Peyer's patch (tissue), 4 donors: ENCODE results near the gene EGFLAM. TPM values are rescaled to one million over a fixed set of nuclear protein-coding genes. Genes with fewer than 3 reads are reported as not detected.

Experiments
- DNase-seq, 3 donors: peaks; one replicate each; pipeline ENCODE4 v3.0.0-alpha.2; 2017 to 2019
- H3K27ac ChIP-seq, 4 donors: fragments of 200-600 bp; sonication (generic); one replicate each; pipeline ENCODE4 v1.5.1; 2016 to 2019
- H3K27me3 ChIP-seq, 2 donors: fragments of 200-600 bp; sonication (generic); one replicate each; pipeline ENCODE4 v1.5.1; 2019
- H3K36me3 ChIP-seq, 3 donors: fragments of 200-600 bp; sonication (generic); one replicate each; pipeline ENCODE4 v1.5.1; 2016 to 2019
- H3K4me1 ChIP-seq, 4 donors: fragments of 200-600 bp; sonication (generic); one replicate each; pipeline ENCODE4 v1.5.1; 2016 to 2019
- H3K4me3 ChIP-seq, 4 donors: fragments of 200-600 bp; sonication (generic); 1 replicate in 3 of 4; 2 replicates in 1 of 4; pipeline ENCODE4 v1.5.1; 2016 to 2019; ENCODE audit warnings: mild to moderate bottlenecking in 1 of 4
- H3K9me3 ChIP-seq, 4 donors: fragments of 200-600 bp; sonication (generic); one replicate each; pipeline ENCODE4 v1.5.1; 2016 to 2019; ENCODE audit warnings: mild to moderate bottlenecking in 1 of 4
- POLR2A ChIP-seq, 2 donors: fragments of 450-650 bp; IDR thresholded peaks; one replicate each; pipeline ENCODE4 v1.5.1; 2017; ENCODE audit warnings: antibody characterized with exemption in 2 of 2, mild to moderate bottlenecking in 2 of 2, moderate library complexity in 2 of 2
- total RNA-seq, 4 donors: library from RNA; depleted of rRNA; stranded (reverse); fragments of >200 nt; gene quantifications; one replicate each; pipeline ENCODE4 v1.1.0, GENCODE V29; 2016
- TF ChIP-seq, protein P1 (sequence below), 6 experiments: fragments of 450-650 bp in 4 of 6; fragments of 200-600 bp in 2 of 6; sonication (generic) in 1 of 6; IDR thresholded peaks; one replicate each; pipeline ENCODE4 v1.5.1; 2017 to 2019; ENCODE audit warnings: antibody characterized with exemption in 6 of 6, mild to moderate bottlenecking in 3 of 6, moderate library complexity in 1 of 6

The EGFLAM gene
- total RNA-seq, 4 donors from 2014 or later = 0.54 to 1.7 (median 0.70) TPM; not detected in 1

DNA sequence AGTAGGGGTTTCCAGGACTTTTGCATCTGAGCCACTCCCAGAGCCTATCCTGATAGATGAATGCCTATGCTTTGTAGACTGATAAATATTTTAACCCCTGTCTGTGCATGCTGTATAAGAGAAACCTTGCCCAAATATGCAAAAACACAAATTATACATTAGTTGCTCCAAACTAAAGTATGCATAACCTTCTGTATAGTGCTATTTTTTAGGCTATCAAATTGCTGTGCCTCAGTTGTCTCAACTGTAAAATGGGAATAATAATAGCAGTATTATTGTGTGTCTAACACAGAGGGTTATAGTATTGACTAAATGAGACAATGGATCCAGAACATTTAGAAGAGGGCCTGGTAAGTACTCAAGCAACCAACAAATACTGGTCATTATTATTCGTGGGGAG lies 180.4 kb downstream of the EGFLAM start:
- Histone ChIP-seq H3K27me3 (no peaks in the 10 kb centered on the region), H3K27ac (no peak overlapping the region), H3K4me3 (no peak overlapping the region), H3K36me3 (no peaks in the 10 kb centered on the region), H3K4me1 (no peaks in the 10 kb centered on the region), H3K9me3 (no peaks in the 10 kb centered on the region)
- TF ChIP-seq, protein P1, sequence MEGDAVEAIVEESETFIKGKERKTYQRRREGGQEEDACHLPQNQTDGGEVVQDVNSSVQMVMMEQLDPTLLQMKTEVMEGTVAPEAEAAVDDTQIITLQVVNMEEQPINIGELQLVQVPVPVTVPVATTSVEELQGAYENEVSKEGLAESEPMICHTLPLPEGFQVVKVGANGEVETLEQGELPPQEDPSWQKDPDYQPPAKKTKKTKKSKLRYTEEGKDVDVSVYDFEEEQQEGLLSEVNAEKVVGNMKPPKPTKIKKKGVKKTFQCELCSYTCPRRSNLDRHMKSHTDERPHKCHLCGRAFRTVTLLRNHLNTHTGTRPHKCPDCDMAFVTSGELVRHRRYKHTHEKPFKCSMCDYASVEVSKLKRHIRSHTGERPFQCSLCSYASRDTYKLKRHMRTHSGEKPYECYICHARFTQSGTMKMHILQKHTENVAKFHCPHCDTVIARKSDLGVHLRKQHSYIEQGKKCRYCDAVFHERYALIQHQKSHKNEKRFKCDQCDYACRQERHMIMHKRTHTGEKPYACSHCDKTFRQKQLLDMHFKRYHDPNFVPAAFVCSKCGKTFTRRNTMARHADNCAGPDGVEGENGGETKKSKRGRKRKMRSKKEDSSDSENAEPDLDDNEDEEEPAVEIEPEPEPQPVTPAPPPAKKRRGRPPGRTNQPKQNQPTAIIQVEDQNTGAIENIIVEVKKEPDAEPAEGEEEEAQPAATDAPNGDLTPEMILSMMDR (IDR thresholded peaks at IDR 0.05) = no peak
- TF ChIP-seq POLR2A (IDR thresholded peaks at IDR 0.05) = no peak
- DNase-seq = no peak

DNA sequence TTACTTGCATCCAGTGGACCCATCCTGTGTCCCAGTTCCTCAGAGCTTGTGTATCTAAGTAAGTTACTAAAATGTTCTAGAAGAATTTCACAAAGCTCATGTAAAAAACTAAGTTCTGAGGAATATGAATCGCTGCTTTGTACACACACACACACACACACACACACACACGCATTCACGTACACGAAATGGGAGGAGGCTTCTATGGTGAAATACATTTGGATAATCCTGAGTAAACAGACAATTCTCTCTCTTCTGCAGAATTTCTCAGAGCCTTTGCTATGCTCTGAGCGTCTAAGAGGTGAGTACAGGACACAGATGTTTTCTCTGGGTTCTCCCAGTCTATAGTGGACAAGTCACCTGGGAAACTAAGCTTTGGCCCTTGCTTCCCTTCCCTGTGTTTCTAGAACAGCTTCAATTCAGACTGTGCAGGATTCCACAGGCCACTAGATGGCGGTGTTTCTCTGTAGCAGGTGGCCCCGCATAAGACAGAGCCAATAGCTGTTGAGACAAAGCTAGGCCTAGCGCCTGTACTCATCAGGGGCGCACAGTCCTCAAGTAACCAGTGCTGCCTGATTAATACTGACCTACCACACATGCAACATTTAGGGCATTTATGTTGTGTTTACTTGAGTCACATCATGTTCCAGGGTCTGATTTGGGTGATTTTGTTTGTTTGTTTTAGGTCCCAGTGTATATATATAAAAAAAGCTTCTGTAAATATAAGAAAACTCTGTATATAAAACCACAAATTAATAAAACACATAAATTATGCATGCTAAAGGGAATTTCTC lies 183.3 kb downstream of the EGFLAM start:
- Histone ChIP-seq H3K4me1 (no peaks in the 10 kb centered on the region), H3K9me3 (no peaks in the 10 kb centered on the region), H3K4me3 (no peak overlapping the region), H3K36me3 (no peaks in the 10 kb centered on the region), H3K27me3 (no peaks in the 10 kb centered on the region), H3K27ac (no peak overlapping the region)
- peak; percentile 66 to 93 (median 71) for DNase-seq
- TF ChIP-seq POLR2A (IDR thresholded peaks at IDR 0.05) = no peak
- TF ChIP-seq, protein P1 (IDR thresholded peaks at IDR 0.05) = peak; percentile 42 to 94 (median 88)

DNA sequence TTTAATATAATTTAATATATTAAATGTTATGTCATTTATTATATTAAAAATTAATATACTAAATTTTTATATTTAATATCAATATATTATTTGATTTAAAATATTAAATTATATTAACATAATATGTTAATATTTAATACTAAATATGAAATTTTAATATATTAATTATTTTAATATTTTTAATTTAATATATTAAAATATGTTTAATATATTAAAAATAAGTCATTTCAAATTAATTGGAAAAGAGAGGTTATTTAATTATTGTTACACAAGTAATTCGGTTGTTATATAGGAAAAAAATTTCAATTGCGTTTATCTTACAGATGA lies 183.9 kb downstream of the EGFLAM start:
- H3K9me3 ChIP-seq = no peaks in the 10 kb centered on the region
- DNase-seq = no peak
- TF ChIP-seq, protein P1 (IDR thresholded peaks at IDR 0.05) = no peak
- no peak for TF ChIP-seq POLR2A (IDR thresholded peaks at IDR 0.05)
- no peaks in the 10 kb centered on the region for H3K27me3 ChIP-seq
- no peaks in the 10 kb centered on the region for H3K4me1 ChIP-seq
- H3K4me3 ChIP-seq = no peak overlapping the region
- H3K27ac ChIP-seq = no peak overlapping the region
- no peaks in the 10 kb centered on the region for H3K36me3 ChIP-seq

DNA sequence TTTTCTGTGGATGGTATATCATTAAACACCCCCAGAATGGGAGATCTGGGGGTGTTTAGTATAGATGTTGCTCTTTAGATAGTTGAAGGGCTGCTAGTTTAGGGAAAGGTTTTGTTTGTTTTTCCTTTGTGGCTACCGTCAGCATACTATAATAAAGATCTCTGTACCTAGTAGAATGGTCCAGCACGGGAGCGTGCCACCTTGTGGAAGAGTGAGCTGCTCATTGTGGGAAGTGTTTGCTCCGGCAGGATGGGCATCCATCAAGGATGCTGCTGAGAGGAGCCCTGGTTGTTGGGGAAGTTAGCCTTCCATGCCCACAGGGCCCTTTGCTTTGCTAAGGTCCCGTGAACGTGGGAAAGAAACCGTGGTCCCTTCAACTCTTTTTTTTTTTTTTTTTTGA lies 185.0 kb downstream of the EGFLAM start:
- H3K4me1 ChIP-seq = no peaks in the 10 kb centered on the region
- H3K36me3 ChIP-seq = no peaks in the 10 kb centered on the region
- no peaks in the 10 kb centered on the region for H3K9me3 ChIP-seq
- H3K27ac ChIP-seq = no peak overlapping the region
- H3K4me3 ChIP-seq = no peak overlapping the region
- no peak for DNase-seq
- TF ChIP-seq POLR2A (IDR thresholded peaks at IDR 0.05) = no peak
- TF ChIP-seq, protein P1 (IDR thresholded peaks at IDR 0.05) = no peak
- no peaks in the 10 kb centered on the region for H3K27me3 ChIP-seq

- Histone ChIP-seq H3K27me3 (no peaks in the 10 kb centered on the region), H3K27ac (peak overlapping the region in 1 of 4 donors; percentile 15), H3K4me1 (no peaks in the 10 kb centered on the region), H3K9me3 (no peaks in the 10 kb centered on the region), H3K36me3 (no peaks in the 10 kb centered on the region), H3K4me3 (no peak overlapping the region)
- no peak for TF ChIP-seq POLR2A (IDR thresholded peaks at IDR 0.05)
- TF ChIP-seq, protein P1 (IDR thresholded peaks at IDR 0.05) = no peak
- no peak for DNase-seq
Observed at GRCh38 chr5:38445374-38446028, 187.1 kb downstream of the EGFLAM start.
